D721Med (cell line): ENCODE results near the gene HACD2.

Experiments used
- DNase-seq: peaks from one replicate; pipeline ENCODE4 v3.0.0; 2011; ENCODE audit warnings: low spot score; ENCODE audit not compliant: insufficient read length
- FAIRE-seq: peaks from 2 replicates; lab custom pipeline; 2011; peaks lifted over from hg19 to GRCh38; lab: Jason Lieb, UNC
- TF ChIP-seq, protein P1 (sequence below): IDR thresholded peaks from 2 replicates; pipeline ENCODE4 v1.5.1; 2012; ENCODE audit warnings: mild to moderate bottlenecking, control low read depth; ENCODE audit not compliant: insufficient read depth; ENCODE audit errors: missing control alignments

The HACD2 gene

DNA sequence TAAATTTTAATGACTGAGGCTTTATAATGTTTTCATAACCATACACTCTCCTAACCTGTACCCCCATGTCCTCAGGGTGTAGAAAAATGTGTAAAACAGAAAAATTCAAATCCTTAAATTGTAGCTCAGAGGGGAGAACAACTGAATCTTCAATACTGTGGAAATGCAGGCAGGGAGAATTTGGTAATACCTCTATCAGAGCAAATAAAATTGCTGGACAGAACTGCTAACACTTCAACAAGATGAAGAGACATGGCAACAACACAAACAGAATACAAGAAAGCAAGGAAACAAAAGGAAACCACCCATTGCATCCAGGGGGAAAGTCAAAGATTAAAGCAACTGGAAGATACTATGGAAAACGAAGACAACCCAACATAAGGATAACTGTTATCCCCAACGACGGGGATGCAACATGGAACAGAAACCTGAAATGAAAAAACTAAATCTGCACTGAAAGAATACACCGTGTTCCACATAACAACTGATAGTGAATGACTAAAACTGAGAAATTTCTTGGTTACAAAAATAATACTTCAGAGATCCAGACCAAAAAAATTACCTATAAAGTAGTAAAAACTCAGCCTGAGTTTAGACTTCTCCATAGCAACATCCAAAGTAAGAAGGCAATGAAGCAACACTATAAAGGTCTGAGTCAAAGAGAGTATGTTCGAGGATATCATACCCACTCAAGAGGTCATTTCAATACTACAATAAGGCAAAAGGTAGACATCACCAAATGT is 48.5 kb downstream of the HACD2 start:
- DNase-seq (no peak), FAIRE-seq (peak; percentile 38)
- TF ChIP-seq, protein P1, sequence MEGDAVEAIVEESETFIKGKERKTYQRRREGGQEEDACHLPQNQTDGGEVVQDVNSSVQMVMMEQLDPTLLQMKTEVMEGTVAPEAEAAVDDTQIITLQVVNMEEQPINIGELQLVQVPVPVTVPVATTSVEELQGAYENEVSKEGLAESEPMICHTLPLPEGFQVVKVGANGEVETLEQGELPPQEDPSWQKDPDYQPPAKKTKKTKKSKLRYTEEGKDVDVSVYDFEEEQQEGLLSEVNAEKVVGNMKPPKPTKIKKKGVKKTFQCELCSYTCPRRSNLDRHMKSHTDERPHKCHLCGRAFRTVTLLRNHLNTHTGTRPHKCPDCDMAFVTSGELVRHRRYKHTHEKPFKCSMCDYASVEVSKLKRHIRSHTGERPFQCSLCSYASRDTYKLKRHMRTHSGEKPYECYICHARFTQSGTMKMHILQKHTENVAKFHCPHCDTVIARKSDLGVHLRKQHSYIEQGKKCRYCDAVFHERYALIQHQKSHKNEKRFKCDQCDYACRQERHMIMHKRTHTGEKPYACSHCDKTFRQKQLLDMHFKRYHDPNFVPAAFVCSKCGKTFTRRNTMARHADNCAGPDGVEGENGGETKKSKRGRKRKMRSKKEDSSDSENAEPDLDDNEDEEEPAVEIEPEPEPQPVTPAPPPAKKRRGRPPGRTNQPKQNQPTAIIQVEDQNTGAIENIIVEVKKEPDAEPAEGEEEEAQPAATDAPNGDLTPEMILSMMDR = no peak

DNA sequence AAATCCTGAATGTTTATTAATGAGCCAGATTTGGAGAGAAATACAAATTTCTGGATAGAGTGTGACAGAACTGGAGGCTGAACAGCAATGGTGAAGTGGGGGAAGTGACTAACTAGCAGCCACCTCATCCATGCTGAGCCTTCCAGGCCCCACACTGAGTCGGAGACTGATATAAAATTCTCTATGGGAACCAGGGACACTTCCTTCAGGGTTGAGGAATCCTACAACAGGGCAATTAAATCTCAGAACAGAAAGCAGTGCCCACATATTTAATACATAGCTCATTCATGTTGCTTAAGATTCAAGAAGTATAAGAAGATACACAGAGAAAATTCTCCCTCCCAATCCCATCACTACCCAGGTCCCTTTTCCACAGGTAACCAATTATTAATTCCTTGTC is 49.3 kb downstream of the HACD2 start:
- FAIRE-seq (no peak), DNase-seq (no peak)
- TF ChIP-seq, protein P1 = no peak

DNA sequence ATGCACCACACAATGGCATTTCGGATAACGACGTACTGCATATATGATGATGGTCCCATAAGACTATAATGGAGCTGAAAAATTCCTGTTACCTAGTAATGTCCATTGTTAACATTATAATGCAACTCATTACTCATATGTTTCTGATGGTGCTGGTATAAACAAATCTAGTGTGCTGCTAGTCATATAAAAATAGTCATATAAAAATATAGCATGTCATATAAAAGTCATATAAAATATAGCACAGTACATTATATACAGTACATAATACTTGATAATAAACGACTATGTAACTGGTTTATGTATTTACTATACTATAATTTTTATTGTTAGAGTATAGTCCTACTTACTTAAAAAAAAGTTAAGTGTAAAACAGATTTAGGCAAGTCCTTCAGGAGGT is 50.6 kb downstream of the HACD2 start:
- TF ChIP-seq, protein P1 = no peak
- FAIRE-seq (no peak), DNase-seq (no peak)

DNA sequence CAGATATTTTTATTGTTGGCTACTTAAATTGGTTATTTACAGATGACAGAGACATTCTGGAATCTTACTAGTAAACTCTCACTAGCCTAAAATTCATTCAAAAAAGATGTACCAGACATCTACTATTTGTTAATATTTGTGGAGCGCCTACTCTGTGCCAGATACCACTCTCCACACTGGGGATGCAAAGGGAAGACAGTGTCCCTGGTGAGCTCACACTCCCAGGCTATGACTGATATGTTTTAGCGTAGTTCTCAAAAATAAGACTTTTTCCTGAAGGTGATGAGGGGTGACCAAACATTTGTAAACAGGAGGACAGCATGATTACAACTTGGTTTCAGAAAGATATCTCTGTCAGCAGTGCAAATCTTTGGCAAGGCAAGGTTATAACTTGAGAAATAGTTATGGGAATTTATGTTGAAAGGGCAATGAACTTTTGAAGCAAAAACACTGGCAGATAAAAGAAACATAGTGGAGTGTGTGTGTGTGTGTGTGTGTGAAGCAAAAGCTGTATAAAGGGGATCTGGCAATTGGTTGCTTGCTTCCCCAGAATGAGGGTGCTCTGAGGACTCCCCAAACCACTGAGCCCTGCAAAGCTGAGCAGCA is 51.2 kb downstream of the HACD2 start:
- TF ChIP-seq, protein P1 = no peak
- no peak for DNase-seq
- no peak for FAIRE-seq

DNA sequence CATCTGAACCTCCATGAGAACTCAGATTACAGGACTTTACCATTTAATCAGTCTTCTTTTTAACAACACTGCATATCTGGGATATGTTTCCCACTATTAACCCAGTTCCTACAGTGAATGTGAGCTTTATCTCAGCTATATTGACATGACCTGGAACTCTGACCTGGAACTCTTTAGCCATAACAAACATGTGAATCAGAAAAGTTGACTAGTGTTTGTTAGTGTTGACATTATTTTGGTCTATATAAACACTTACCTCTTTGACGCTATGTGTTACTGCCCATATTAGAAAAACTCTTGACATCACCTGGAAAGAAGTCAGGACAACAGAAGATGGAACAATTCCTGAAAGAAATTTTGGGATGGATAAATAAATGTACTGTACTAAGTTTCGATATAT is 56.7 kb downstream of the HACD2 start:
- DNase-seq = no peak
- no peak for FAIRE-seq
- TF ChIP-seq, protein P1 = no peak

DNA sequence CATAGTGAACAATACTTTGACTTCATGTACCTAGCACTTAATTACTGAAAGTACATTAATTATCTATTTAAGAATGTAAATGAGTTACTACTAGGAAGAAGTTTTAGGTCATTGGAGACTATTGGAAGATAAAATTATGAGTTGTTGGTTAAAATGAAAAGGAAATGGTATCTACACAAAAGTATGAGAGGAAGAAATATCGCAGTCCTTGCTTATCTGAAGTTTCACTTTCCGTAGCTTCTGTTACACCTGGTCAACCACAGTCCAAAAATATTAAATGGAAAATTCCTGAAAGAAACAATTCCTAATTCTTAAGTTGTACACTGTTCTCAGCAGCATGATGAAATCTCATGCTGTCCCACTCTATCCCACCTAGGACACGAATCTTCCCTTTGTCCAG is 57.8 kb downstream of the HACD2 start:
- TF ChIP-seq, protein P1 = no peak
- FAIRE-seq (no peak), DNase-seq (no peak)

DNA sequence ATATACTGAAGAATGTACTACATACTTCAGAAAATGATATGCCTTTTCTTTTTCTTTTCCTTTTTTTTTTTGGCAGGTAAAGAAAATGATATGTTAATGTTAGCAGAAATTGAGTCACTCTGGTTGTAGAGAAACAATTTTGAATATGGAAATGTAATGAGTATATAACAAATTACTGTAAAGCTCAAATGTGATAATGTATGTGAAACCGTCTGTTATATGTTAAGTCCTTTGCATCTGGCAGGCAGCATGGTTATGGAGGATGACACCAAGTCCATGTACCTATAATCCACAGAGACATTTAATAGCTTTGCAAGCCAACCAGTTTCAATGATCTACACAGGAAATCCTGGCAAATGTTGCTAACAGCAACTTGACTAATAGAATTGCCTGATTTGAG is 58.4 kb downstream of the HACD2 start:
- TF ChIP-seq, protein P1 = no peak
- FAIRE-seq (no peak), DNase-seq (no peak)
